Heart left ventricle (tissue), 13 donors: ENCODE data around the gene MPRIP.

Experiments
- CTCF ChIP-seq, 12 donors: fragments of 200-600 bp; sonication (generic) in 4 of 12; IDR thresholded peaks; one replicate each; pipeline versions ENCODE4 v1.5.0 to v1.8.0; 2018 to 2022; ENCODE audit warnings: antibody characterized with exemption in 12 of 12, mild to moderate bottlenecking in 5 of 12
- POLR2A ChIP-seq, 2 donors: fragments of 450-650 bp; IDR thresholded peaks; one replicate each; pipeline ENCODE4 v1.6.1; 2017; ENCODE audit warnings: antibody characterized with exemption in 2 of 2, mild to moderate bottlenecking in 2 of 2, moderate library complexity in 2 of 2
- donor health status: ischemic (EF 13 %, LVEDD 7.1; RV severe dilation, severe dysfunction).
- donor health status: DM: no; HTN: yes; CAD: no.
- donor health status: DM: no; HTN: no; CAD: no.
- donor health status: ischemic (EF 25% LVEDD 6.9; RV normal size, moderate dysfunction).
- donor health status: ischemic (EF 25% LVEDD 5.7; RV mildly dilated, moderate dysfunction).
- donor health status: ischemic (EF 35%, LVEDD 5.7; RV mildly dilated, moderate dysfunction).
- donor health status: nonischemic (EF 11% LVEDD 7.7; RV severe dilation, severe dysfunction).
- donor health status: DM: yes; HTN: yes; CAD: no.
- donor health status: PGD.
- donor health status: ischemic (EF 29% LVEDD 5.4; RV normal size, mild dysfunction).
- donor health status: nonischemic (EF 23%, LVEDD 6.1; RV moderate dilation, normal function).

GRCh38 chr17:17236295-17237025, 194.2 kb downstream of the MPRIP start:
- no peak for TF ChIP-seq POLR2A (IDR thresholded peaks at IDR 0.05)
- TF ChIP-seq CTCF (IDR thresholded peaks at IDR 0.05), result no peak
